ENCODE measurements around the gene SPAG16.

SPAG16 gene

DNA sequence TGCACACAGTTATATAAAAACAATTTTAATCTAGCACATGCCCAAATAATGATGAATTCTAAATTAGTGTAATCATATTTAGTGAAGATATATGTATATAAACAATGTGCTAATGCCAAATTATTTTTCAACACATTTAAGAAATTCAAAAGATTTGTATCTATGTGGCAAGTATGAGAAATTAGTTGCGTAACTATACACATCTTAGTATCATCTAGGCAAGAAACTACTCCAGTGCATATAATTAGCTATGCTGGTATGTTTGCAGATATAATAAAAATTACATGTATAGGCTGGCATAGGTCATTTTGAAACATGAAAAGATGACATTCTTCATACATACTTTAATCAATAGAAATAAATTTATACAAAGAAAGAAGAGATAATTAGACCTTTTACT is 874.6 kb downstream of the SPAG16 start:
- no peak for DNase-seq (ENCODE audit: low read depth in 2 of 2)

DNA sequence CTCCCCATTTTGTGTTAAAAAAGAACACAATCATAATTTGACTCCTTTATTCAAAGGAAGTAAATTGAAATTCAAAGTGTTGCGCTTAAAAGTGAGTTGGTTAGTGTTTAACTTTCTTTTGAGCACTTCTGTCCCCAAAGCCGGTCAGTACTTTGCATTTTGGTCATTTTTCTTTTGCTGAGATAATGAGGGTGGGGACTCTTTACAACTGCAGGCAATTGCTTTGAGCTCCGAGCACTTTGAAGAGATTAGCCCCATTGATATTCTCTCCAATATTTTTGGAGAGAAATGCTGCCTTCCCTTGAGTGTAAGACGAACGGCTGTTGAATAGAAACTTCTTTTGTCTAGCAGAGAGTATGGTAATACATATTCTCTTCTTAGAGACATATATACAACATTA is 885.0 kb downstream of the SPAG16 start:
- no peak for DNase-seq (ENCODE audit: low read depth in 2 of 2)

DNA sequence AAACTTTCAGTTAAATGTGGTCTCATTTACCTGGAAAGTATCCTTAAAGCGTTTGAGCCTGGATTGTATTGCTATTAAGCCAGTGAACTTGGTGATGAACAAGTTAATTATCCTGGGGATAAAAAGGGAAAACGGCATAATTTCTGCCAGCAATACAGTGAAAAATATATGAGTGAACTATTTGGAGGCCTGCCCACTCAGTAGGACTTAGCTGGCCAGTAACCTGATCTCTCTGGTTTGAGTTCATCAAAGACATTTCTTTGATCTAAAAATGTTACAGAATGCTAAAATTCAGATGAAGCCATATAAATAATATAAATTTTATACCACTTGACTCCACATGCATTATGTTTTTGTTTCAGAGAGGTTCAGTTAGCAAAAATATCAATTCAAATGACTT is 885.5 kb downstream of the SPAG16 start:
- no peak for DNase-seq (ENCODE audit: low read depth in 2 of 2)

DNA sequence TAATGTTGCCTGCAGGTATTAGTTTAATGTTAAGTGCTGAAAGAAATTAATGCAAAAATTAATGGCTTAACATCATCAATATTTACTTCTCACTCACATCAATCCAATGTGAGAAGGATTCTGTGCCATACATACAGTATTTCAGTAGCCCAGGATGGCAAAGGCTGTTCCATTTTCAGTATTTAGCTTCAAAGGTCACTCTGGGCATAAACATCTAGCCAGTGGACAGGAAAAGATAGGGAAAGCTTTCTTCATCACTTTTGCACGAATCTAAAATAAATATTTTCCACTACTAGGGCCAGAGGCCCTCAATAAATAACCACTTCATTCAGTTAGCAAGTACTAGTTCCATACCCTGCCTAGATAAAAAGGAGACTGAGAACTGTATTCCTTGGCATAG is 890.3 kb downstream of the SPAG16 start:
- DNase-seq (ENCODE audit: low read depth in 2 of 2): no peak

DNA sequence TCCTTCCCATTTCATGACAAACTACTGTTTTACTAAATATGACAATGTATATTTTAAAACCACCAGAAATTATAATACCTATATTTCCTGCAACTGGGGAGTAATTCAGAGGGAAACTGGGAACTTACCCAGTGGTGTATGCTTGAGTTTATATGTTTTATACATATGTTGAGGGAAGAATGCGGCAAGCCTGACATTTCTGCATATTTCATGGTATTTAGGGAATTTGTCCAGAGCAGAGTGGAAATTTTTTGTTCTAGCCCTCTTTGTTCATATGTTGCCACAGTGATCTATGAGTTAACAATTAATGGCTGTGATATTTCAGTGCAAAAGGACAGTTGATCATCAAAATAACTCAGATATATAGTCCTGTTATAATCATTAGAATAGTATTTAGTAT is 895.8 kb downstream of the SPAG16 start:
- DNase-seq (ENCODE audit: low read depth in 2 of 2): no peak

DNA sequence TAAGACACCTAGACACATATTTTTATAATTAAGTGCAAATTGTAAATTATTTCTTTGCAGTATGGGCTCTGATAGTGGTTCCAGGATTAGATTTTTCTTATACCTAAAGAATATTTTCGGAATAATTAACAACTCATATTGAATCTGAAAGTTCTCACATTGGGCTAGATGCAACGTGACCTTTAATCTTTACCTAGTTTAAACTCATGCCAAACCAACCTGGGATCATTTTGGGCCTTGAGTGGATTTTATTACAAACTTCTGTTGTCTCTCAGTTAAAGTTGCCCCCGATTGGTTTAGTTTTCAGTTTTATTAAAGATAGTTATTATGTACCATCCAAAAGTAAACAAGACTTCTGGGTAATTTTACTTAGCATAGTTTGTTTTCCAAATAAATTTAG is 896.4 kb downstream of the SPAG16 start:
- no peak for DNase-seq (ENCODE audit: low read depth in 2 of 2)

DNA sequence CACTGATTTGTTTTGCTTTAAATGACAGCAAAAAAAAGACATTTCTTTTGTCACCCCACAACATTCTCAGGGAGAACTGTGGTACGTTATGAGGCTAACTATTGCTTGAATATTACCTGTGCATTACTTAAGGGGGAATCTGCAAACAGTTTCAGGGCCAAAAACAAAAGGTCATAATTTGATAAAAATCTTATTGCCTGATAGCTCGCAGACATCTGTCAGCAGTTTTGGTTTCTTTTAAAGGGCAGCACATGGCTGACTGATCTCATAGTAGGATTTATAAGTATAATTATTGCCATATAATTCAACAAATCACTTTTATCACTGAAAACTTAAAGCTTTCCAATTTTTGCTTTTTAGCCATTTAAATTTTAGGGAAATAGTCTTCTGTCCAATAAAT is 900.2 kb downstream of the SPAG16 start:
- DNase-seq (ENCODE audit: low read depth in 2 of 2): no peak

DNA sequence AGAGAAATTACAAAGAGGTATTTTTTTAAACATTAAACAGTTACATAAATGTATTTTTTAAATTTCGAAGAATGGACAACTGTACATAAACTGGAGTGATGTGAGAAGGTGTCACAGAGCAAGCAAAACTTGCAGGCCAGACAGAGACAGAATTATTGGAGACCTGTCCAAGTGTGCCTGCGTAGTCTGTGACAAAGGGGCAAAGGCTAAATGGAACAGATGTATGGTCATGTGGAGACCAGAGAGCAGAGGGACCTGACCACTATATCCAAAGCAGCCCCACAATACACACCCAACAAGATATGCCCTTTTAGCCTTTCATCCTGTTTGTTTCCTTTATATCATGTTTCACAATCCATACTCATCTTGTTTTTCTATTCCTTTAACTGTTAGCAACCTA is 901.3 kb downstream of the SPAG16 start:
- DNase-seq (ENCODE audit: low read depth in 2 of 2): no peak

DNA sequence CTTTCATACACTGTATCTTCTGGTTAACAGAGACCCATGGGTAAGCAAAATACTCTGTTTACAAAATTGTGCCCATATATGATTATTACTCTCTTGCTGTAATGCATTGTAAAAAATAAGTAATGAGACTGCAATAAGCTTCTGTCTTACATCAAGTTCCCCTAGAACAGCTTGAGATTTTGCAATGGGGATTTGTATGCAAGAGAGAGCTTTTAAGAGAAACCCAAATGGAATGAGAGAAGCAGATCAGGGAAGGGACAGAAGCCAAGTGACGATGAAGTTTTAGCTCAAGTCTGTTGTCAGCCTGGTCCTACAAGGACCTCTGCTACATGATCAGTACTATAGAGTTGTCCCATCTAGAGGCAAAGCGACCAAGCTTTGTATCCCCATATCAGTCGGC is 908.4 kb downstream of the SPAG16 start:
- no peak for DNase-seq (ENCODE audit: low read depth in 2 of 2)

DNA sequence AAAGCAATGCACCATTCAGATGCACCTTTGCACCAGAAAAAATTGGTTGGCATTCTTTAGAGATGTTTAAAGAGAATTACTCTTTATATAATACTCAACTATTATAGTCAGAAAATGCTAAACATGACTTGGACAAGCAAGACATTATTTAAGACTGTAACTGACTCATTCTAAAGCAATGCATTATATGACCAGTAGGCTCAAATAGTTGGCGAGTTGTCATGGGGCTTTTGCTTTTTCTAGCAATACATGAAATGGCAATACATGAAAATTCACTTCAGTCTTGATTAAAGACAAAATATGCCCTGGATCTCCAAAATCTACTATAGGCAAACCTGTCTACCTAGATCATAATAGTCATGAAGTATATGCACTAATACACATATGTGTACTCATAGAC is 909.7 kb downstream of the SPAG16 start:
- no peak for DNase-seq (ENCODE audit: low read depth in 2 of 2)

DNA sequence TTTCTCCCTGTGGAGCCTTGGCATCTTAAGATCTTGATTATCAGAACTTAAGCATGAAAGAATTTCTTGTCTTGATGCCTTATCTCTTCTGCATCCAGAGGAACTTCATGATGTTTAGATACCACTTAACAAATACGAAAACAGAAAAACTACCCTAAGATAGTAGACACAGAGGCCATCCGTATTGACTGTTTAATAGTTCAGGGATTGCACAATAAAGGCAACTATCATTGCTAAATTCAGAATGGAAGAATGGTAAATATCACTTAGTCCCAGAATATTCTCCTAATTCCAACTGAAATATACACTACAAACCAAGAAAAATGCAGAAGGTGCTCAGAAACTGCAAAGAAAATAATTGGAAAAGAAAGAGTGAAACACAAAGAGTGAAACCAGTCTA is 912.0 kb downstream of the SPAG16 start:
- DNase-seq (ENCODE audit: low read depth in 2 of 2): no peak

DNA sequence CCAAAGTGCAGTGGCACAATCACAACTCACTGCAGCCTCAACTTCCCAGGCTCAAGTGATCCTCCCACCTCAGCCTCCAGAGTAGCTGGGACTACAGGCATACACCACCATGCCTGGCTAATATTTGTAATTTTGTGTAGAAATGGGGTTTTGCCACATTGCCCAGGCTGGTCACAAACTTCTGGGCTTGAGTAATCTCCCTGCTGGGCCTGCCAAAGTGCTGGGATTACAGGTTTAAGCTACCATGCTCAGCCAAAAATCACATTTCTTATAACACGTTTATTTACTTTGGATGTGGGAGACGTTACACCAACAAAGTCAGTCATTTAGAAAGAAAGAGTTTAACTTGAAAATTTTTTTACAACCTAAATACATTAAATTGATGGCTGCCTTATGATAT is 917.6 kb downstream of the SPAG16 start:
- no peak for DNase-seq (ENCODE audit: low read depth in 2 of 2)

DNA sequence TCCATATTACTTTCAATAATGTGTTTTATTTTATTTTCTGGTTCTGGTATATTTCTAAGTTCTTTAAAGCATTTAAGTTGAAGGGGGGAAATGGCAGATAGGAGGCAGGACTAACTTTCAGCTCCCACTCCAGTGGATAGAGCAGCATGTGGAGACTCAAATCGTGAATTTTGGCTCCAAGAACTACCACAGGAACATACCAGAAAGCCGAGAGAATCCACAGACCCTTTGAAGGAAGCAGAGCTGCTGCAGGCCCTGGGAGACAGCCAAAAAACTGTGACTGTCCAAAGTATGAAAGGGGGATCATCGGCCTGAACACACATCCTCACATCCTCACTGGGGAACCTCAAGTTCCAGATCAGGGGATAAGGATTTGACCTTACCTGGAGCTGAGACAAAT is 919.0 kb downstream of the SPAG16 start:
- no peak for DNase-seq (ENCODE audit: low read depth in 2 of 2)

DNA sequence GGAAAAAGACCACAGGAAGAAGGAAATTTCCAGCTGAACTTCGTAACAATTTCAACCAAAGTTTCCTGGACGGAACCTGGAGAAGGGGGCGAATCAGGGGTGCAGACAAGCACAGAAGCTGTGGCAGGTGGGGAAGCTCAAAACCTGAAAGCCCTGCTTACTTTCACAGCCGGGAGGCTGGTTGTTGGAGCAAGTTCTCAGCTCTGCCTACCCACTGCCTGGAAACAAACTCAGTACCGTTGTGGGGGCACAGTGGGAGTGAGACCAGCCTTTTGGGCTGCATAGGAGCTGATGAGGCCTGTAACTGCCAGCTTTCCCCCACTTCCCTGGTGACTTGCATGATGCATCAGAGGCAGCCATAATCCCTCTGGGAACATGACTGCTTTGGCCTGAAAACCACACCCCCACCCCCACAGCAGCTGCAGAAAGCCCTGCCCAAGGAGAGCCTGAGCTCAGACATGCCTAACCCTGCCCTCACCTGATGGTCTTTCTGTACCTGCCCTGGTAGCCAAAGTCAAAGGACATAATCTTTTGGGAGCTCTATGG is 919.6 kb downstream of the SPAG16 start:
- no peak for DNase-seq (ENCODE audit: low read depth in 2 of 2)

DNA sequence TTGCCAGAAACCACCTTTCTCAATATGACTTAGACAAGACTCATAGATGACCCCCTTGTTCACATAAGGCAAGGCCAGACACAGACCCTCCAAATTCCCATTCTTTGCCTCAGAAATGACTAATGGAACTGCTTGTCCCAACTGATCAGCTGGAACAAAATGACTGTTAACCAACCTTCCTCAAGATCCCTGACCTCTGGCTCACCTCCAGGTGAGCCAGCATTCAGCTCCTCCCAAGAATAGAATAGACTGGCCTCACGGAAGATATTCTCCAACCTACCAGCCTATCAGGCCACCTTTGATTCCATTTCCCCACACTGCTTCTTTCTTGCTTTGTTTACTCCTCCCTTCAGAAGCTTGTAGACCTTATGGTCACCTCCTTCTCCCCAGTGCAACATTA is 930.8 kb downstream of the SPAG16 start:
- DNase-seq (ENCODE audit: low read depth in 2 of 2): no peak

DNA sequence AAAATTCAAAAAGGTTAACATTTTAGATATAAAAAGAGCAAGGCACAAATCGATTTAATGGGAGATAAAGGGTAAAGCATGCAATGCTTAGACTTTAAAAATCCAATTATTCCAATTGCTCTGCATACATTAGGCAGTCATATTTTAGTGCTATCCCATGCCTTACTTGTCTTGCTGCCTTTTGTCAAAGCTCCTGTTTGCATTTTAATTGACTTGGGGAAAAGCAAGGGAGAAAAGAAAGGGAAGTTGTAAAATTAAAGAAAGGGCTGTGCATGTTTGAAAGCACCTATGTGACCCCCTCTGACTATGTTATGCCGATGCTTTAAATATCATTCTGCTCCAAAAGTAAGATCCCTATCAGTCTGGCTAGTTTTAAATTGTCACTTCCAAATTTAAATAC is 932.9 kb downstream of the SPAG16 start:
- DNase-seq (ENCODE audit: low read depth in 2 of 2): no peak

DNA sequence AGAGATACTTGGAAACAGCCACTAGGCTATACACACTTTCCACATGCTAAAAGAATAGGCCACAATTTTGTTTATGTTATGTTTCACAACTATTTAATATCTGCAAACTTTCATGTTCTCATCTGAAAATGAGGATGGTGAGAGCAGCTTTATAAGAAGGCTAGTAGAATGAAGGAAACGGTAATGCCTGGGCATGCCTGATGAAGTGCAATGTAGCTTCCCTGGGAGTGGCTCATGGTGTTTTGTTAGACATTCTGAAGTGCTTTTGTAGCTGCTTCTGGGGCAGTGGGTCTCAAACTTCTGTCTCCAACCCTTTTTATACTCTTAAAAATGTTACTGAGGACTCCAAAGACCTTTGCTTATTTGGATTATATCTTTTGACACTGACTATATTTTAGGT is 933.3 kb downstream of the SPAG16 start:
- no peak for DNase-seq (ENCODE audit: low read depth in 2 of 2)

DNA sequence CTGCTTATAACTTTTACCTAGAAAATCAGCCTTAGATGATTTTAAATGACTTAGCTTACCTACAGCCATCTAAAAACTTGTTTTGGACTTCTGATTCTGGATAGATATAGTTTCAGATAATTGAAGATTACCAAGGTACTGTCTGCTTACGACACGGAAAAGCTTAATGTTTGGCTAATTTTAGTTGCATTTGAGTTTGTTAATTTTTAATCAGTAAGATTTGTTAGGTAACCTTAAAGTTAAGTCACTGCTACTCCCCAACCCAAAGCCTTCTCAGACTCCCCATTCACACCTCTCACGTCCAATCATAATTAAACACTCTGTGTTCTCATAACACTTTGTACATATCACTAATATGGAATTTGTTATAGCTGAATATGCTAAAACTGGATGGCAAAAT is 936.0 kb downstream of the SPAG16 start:
- DNase-seq (ENCODE audit: low read depth in 2 of 2): no peak

DNA sequence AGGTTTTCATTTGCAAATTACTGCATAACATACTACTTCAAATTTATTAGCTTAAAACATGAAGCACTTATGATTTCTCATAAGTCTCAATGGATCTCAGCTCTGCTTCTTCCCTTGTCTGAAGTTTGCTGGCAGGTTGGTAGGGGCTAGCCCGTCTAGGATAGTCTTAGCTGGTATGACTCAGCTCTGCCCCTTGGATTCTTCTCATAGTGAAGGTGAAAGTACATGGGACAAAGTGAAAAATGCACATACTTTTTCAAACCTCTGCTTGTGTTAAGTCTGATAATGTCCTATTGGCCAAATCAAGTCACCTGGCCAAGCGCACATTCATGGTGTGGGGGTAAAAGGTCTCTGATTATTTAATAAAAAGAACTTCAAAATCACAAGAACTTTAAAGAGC is 941.8 kb downstream of the SPAG16 start:
- DNase-seq (ENCODE audit: low read depth in 2 of 2): no peak

DNA sequence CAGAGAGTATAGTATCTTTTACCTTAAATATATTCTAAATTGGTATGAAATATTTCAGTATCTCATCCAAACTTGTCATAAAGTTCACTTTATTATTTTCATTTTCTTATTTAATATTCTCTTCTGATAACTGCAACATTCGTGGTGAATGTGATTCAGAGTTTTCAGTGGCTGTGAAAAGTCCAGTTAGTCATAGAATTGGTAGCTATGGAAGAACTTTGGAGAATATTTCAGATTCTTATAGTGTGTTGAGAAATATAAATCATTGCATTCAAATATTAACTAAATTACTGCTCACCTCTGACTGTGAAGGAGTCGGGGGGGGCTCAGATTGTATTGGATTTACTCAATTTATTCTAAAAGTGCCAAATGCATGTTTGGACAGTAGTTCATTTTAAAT is 948.0 kb downstream of the SPAG16 start:
- no peak for DNase-seq (ENCODE audit: low read depth in 2 of 2)

DNA sequence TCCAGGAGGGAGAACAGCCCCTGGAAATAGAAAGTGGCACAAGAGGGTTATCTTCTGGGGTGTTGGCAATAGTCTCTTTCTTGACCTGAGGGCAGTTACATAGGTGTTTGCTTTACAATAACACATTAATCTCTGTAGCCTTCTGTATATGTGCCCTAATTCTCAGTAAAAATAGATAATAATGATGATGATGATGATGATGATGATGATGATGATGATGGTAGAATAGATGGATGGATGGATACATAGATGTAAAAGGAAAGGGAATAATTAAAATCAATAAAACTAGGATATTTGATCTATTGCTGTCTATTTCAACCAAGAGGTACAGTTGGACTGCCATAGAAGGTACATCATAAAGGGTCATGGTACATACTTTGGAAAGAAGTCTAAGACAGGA is 948.9 kb downstream of the SPAG16 start:
- no peak for DNase-seq (ENCODE audit: low read depth in 2 of 2)

DNA sequence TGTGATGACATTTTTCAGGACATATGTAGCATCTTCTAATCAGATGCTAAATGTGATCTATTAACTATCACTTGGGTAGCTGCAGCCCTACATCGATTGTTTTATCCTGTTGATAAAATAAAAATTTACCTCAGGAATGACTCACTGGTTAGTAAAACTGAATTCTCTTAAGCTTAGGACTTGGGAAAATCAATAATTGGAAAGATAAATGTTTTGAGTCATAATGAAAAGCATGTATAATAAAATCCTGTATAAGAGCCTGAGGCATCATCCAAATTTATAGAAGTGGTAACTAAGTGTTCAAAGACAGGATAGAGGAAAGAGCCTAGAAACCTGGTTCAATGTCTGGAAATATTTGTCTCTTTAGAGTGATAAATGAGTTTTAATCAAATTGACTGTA is 958.5 kb downstream of the SPAG16 start:
- DNase-seq (ENCODE audit: low read depth in 2 of 2): no peak

DNA sequence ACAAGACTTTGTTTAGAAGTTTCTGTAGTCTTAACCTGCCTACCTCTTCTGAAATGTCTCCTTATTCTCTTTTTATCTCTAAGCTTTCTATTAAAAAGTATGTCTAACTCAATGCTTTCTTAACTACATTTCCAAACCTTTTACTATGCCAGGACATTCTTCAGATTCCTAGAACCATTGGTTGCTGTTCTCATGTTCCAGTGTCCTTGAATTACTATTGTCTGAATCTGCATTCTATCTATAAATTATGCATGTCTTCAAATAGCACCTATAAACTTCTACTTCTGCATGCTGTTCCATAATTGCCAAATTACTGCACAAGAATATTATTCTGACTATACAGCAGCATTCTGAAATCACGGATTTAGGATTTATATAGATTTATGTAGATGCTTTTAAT is 960.6 kb downstream of the SPAG16 start:
- no peak for DNase-seq (ENCODE audit: low read depth in 2 of 2)

DNA sequence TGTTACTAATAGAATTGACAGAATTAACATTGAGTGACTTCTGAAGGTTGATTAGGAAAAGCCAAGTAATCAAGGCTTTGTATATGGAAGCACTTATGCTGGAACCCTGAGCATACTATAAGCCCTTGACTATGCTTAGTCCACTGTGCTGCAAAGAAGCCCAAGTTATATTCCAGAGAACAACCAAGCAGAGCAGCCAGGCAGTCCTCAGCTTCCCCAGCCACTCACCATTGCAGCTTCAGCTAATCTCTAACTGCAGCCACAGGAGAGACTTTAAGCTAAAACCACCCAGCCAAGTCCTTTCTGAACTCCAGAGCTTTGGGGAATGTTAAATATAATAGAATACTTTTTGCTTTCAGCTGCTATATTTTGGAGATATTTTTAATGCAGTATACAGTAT is 962.2 kb downstream of the SPAG16 start:
- no peak for DNase-seq (ENCODE audit: low read depth in 2 of 2)

DNA sequence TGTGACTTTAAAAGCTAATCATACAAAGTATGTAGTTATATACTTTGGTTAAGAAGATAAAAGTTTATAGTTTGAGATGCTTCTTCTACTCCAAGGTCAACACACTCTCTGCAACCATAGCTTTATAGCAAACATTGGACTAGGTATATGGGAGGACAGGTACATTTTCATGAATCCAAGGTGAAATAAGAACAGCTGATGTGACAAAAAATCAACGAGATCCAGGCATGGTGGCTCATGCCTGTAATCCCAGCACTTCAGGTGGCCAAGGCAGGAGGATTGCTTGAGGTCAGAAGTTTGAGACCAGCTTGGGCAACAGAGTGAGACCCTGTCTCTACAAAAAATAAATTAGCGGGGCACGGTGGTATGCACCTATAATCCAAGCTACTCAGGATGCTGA is 963.3 kb downstream of the SPAG16 start:
- no peak for DNase-seq (ENCODE audit: low read depth in 2 of 2)
